K562 (cell line): ENCODE data around the gene TMPO. TPM values are rescaled to one million over a fixed set of nuclear protein-coding genes. Genes with fewer than 3 reads are reported as not detected.

Experiments used
- CBFB ChIP-seq: sonication (generic); formaldehyde crosslinking; IDR thresholded peaks from 2 replicates; pipeline ENCODE4 v1.4.0; 2020; ENCODE audit warnings: mild to moderate bottlenecking, missing genetic modification reagents
- CEBPB ChIP-seq: fragments of 450-650 bp; IDR thresholded peaks from 2 replicates; pipeline ENCODE4 v1.6.1; 2016; ENCODE audit warnings: missing genetic modification characterization, missing compliant biosample characterization
- CREB1 ChIP-seq, 2 experiments: sonication (generic) in 1 of 2; formaldehyde crosslinking in 1 of 2; IDR thresholded peaks; 2 replicates each; pipeline versions ENCODE4 v1.6.1 to v1.8.0; 2012 to 2022; ENCODE audit warnings: inconsistent platforms in 1 of 2, mild to moderate bottlenecking in 1 of 2, missing genetic modification reagents in 1 of 2, moderate library complexity in 1 of 2
- EP300 ChIP-seq: IDR thresholded peaks from 2 replicates; pipeline ENCODE4 v1.6.1; 2012; ENCODE audit warnings: low read length, improper control_type of control experiment
- EP400 ChIP-seq: fragments of 450-650 bp; IDR thresholded peaks from 2 replicates; pipeline ENCODE4 v1.6.1; 2017; ENCODE audit warnings: antibody characterized with exemption, mild to moderate bottlenecking, moderate library complexity
- ETV6 ChIP-seq, 3 experiments: fragments of 150-350 bp in 1 of 3; sonication (generic) in 1 of 3; formaldehyde crosslinking in 1 of 3; IDR thresholded peaks; 2 replicates each; pipeline versions ENCODE4 v1.6.1 to v1.8.0; 2014 to 2022; ENCODE audit warnings: borderline replicate concordance in 2 of 3, low read depth in 2 of 3, antibody characterized with exemption in 1 of 3, low read length in 1 of 3, mild to moderate bottlenecking in 1 of 3, missing genetic modification reagents in 1 of 3
- FOXK1 ChIP-seq: sonication (generic); formaldehyde crosslinking; IDR thresholded peaks from 2 replicates; pipeline ENCODE4 v1.8.0; 2022; ENCODE audit warnings: missing genetic modification reagents, mild to moderate bottlenecking, borderline replicate concordance
- FOXM1 ChIP-seq, 2 experiments: fragments of 450-650 bp in 1 of 2; sonication (generic) in 1 of 2; formaldehyde crosslinking in 1 of 2; IDR thresholded peaks; 2 replicates each; pipeline versions ENCODE4 v1.6.1 to v1.9.0; 2017 to 2022; ENCODE audit warnings: low read depth in 2 of 2, mild to moderate bottlenecking in 2 of 2, missing genetic modification reagents in 1 of 2, moderate library complexity in 1 of 2
- HNRNPL ChIP-seq: fragments of 200-400 bp; formaldehyde crosslinking; IDR thresholded peaks from 2 replicates; pipeline ENCODE4 v1.6.1; 2017; ENCODE audit warnings: low read depth, mild to moderate bottlenecking, low read length
- KDM4B ChIP-seq, 2 experiments: fragments of 450-650 bp in 1 of 2; sonication (generic) in 1 of 2; IDR thresholded peaks; 2 replicates each; pipeline ENCODE4 v1.6.1; 2016 to 2017; ENCODE audit warnings: borderline replicate concordance in 2 of 2, antibody characterized with exemption in 1 of 2, low read depth in 1 of 2, mild to moderate bottlenecking in 1 of 2
- KDM5B ChIP-seq: fragments of 200-600 bp; sonication (generic); IDR thresholded peaks from 2 replicates; pipeline ENCODE4 v1.6.1; 2012; ENCODE audit warnings: low read depth, mild to moderate bottlenecking, moderate library complexity, low read length, control low read depth, inconsistent platforms; ENCODE audit not compliant: insufficient replicate concordance
- L3MBTL2 ChIP-seq: fragments of 450-650 bp; IDR thresholded peaks from 2 replicates; pipeline ENCODE4 v1.6.1; 2016; ENCODE audit warnings: mild to moderate bottlenecking, moderate library complexity
- MAX ChIP-seq: sonication (generic); formaldehyde crosslinking; IDR thresholded peaks from 2 replicates; pipeline ENCODE4 v1.9.0; 2022; ENCODE audit warnings: mild to moderate bottlenecking, missing genetic modification reagents
- MNT ChIP-seq, 2 experiments: fragments of 450-650 bp; conservative IDR thresholded peaks; 2 replicates each; pipeline ENCODE4 v1.6.1; 2017; ENCODE audit warnings: mild to moderate bottlenecking in 2 of 2, moderate library complexity in 2 of 2
- NFYB ChIP-seq: IDR thresholded peaks from 2 replicates; pipeline ENCODE4 v1.6.1; 2011; ENCODE audit warnings: mild to moderate bottlenecking, moderate library complexity; ENCODE audit not compliant: insufficient read length; ENCODE audit errors: extremely low read depth
- PML ChIP-seq: IDR thresholded peaks from 2 replicates; pipeline ENCODE4 v1.6.1; 2012; ENCODE audit warnings: low read length, inconsistent platforms
- RFX7 ChIP-seq: fragments of 250-450 bp; sonication (Bioruptor Pico); IDR thresholded peaks from 2 replicates; pipeline ENCODE4 v1.5.1; 2021; ENCODE audit warnings: mild to moderate bottlenecking
- SREBF2 ChIP-seq: sonication (generic); formaldehyde crosslinking; IDR thresholded peaks from 2 replicates; pipeline ENCODE4 v1.4.0; 2020; ENCODE audit warnings: mild to moderate bottlenecking, missing genetic modification reagents
- TAF1 ChIP-seq: IDR thresholded peaks from 2 replicates; pipeline ENCODE4 v1.6.1; 2011; ENCODE audit warnings: mild to moderate bottlenecking, low read length, moderate library complexity; ENCODE audit not compliant: insufficient read depth, control insufficient read depth, severe bottlenecking; ENCODE audit errors: extremely low read depth
- TRIM24 ChIP-seq, 2 experiments: fragments of 450-650 bp; IDR thresholded peaks; 2 replicates each; pipeline ENCODE4 v1.6.1; 2016
- polyA plus RNA-seq, 8 experiments: library from polyadenylated mRNA; depleted of rRNA in 4 of 8; stranded (reverse) in 5 of 8; unstranded in 3 of 8; fragments of >200 nt; fragmentation: Nextera tagmentation in 2 of 8; fragmentation: Illumina TruSeq in 1 of 8; extraction: Ambion mirVana in 2 of 8; extraction: Trizol in 1 of 8; gene quantifications; 2 replicates each; pipeline versions ENCODE4 v1.2.1 to v1.2.3, GENCODE V29; 2011 to 2014; ENCODE audit warnings: inconsistent platforms in 1 of 8, missing spikeins in 1 of 8
- total RNA-seq, 7 experiments: library from RNA; depleted of rRNA in 6 of 7; stranded (reverse); fragments of >200 nt in 6 of 7; fragmentation: Illumina TruSeq in 2 of 7; extraction: Trizol in 2 of 7; gene quantifications; 2 replicates each; pipeline versions ENCODE4 v1.2.1 to v1.2.3, GENCODE V29; 2011 to 2021; ENCODE audit warnings: low replicate concordance in 1 of 7
- TF ChIP-seq, protein P1 (sequence below), 2 experiments: IDR thresholded peaks in 1 of 2; conservative IDR thresholded peaks in 1 of 2; 2 replicates each; pipeline ENCODE4 v1.6.1; 2016; ENCODE audit warnings: low read depth in 2 of 2, mild to moderate bottlenecking in 1 of 2, missing compliant biosample characterization in 1 of 2, missing genetic modification characterization in 1 of 2, moderate library complexity in 1 of 2

TMPO gene
- total and polyA plus RNA-seq, 9 of the 15 experiments (the other 6 are each of a cell fraction or from before 2014, with no cell fraction given), result 62.1 to 263 (median 182) TPM

DNA sequence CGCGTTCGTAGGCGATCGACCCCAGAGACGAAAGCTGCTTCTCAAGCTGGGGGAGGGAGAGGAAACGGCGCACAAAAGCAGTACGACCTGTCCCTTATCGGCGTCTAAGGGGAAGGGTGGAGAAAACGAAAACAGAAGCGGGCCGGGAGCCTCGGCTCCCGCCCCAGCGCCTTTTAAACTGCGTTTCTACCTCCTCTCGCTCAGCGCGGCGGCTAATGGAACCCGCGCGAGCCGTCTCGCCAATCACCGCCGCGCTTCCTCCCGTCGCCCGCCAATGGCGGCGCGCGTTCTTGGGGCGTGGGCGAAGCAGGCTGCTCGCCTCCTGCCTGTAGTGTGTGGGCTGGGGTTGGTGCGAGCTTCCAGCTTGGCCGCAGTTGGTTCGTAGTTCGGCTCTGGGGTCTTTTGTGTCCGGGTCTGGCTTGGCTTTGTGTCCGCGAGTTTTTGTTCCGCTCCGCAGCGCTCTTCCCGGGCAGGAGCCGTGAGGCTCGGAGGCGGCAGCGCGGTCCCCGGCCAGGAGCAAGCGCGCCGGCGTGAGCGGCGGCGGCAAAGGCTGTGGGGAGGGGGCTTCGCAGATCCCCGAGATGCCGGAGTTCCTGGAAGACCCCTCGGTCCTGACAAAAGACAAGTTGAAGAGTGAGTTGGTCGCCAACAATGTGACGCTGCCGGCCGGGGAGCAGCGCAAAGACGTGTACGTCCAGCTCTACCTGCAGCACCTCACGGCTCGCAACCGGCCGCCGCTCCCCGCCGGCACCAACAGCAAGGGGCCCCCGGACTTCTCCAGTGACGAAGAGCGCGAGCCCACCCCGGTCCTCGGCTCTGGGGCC, at the start of gene TMPO (continued):
- TF ChIP-seq TAF1, result peak; percentile 97
- peak; percentile 66; the same call in 1 of the 2 replicates for TF ChIP-seq FOXK1 (CRISPR knock-in tag)
- peak; percentile 52 to 68; a peak in 3 of 4 replicates for TF ChIP-seq MNT (conservative IDR thresholded peaks at IDR 0.05)
- no peak for TF ChIP-seq CEBPB (tag)
- peak; percentile 90 for TF ChIP-seq EP400
- TF ChIP-seq FOXM1 (IDR thresholded peaks at IDR 0.05; ENCODE audit: low read depth), result peak; percentile 61; the same call in 1 of the 2 replicates
- TF ChIP-seq FOXM1 (CRISPR knock-in tag; IDR thresholded peaks at IDR 0.05; ENCODE audit: low read depth), result no peak
- no peak; the same call in 1 of the 2 replicates for TF ChIP-seq CREB1 (IDR thresholded peaks at IDR 0.05)
- peak; percentile 37; the same call in 1 of the 2 replicates for TF ChIP-seq CREB1 (CRISPR knock-in tag; IDR thresholded peaks at IDR 0.05)
- TF ChIP-seq HNRNPL, result 0 out of 2 replicates have a peak, but pooled peaks have one; percentile 13
- peak; percentile 85 for TF ChIP-seq KDM5B
- TF ChIP-seq KDM4B (IDR thresholded peaks at IDR 0.05; ENCODE audit: borderline replicate concordance in 2 of 2, low read depth in 1 of 2), result peak in 1 of 2 experiments; percentile 34; a peak in 1 of 4 replicates
- TF ChIP-seq, protein P1, sequence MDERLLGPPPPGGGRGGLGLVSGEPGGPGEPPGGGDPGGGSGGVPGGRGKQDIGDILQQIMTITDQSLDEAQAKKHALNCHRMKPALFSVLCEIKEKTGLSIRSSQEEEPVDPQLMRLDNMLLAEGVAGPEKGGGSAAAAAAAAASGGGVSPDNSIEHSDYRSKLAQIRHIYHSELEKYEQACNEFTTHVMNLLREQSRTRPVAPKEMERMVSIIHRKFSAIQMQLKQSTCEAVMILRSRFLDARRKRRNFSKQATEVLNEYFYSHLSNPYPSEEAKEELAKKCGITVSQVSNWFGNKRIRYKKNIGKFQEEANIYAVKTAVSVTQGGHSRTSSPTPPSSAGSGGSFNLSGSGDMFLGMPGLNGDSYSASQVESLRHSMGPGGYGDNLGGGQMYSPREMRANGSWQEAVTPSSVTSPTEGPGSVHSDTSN (CRISPR knock-in tag; IDR thresholded peaks at IDR 0.05; ENCODE audit: low read depth), result no peak
- TF ChIP-seq, protein P1 (tag; conservative IDR thresholded peaks at IDR 0.05; ENCODE audit: low read depth), result no peak
- TF ChIP-seq RFX7 (CRISPR knock-in tag), result no peak
- peak; percentile 84 for TF ChIP-seq NFYB
- no peak for TF ChIP-seq CBFB (CRISPR knock-in tag)
- peak; percentile 53; the same call in 1 of the 2 replicates for TF ChIP-seq MAX (CRISPR knock-in tag)
- no peak for TF ChIP-seq ETV6 (IDR thresholded peaks at IDR 0.05; ENCODE audit: borderline replicate concordance in 1 of 2, low read depth in 2 of 2, low read length in 1 of 2)
- no peak for TF ChIP-seq ETV6 (CRISPR knock-in tag; IDR thresholded peaks at IDR 0.05; ENCODE audit: borderline replicate concordance)
- no peak for TF ChIP-seq TRIM24 (IDR thresholded peaks at IDR 0.05)
- TF ChIP-seq EP300, result 0 out of 2 replicates have a peak, but pooled peaks have one; percentile 11
- TF ChIP-seq PML, result peak; percentile 88
- TF ChIP-seq SREBF2 (CRISPR knock-in tag), result 0 out of 2 replicates have a peak, but pooled peaks have one; percentile 76
- TF ChIP-seq L3MBTL2, result peak; percentile 79
